HG02852 (cell line): Measurements from ENCODE around the gene TMEM231.

Experiments
- ATAC-seq: cut with Tn5 transposase; IDR thresholded peaks from one replicate; pipeline ENCODE4 v1.9.1; 2021; ENCODE audit warnings: mild to moderate bottlenecking, moderate library complexity; ENCODE audit not compliant: unreplicated experiment

Gene TMEM231

DNA sequence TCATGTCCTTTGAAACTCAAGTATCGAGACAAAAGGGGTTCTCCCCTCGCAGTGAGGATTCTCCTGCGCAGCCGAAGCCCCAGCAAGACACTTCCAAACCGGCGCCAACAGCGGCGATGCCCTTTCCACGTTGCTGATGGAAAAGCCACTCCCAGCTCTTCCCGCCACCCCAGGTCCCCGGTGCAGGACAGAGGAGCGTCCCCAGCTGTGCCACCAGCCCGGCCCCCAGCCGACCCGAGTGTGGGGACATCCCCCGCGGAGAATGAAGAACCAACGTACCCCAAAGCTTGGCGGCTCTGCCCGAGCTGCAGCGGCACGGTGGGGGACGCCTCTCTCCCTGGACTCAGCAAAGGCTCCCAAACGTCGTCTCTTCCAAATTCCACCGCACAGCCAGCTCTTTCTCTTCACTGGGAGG is 61.4 kb downstream of the TMEM231 start:
- ATAC-seq = no peak

DNA sequence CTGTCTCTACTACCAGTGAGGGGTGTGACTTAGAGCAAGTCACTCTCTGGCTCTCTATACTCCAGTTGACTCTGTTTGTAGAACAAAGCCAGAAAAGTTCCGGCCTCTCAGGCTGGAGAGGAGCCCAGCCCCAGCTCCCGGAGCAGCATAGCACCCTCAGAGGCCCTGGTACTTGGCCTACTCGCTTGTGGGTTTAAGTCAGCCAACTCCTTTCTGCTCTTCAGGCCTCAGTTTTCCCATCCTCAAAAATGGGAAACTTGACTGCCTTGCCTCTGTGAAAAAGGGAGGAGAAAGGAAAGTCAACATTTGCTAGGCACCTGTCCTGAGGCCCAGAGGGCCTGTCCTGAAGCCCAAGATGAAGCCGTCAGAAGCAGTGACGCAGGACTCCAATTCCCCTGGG is 61.9 kb downstream of the TMEM231 start:
- ATAC-seq = no peak

DNA sequence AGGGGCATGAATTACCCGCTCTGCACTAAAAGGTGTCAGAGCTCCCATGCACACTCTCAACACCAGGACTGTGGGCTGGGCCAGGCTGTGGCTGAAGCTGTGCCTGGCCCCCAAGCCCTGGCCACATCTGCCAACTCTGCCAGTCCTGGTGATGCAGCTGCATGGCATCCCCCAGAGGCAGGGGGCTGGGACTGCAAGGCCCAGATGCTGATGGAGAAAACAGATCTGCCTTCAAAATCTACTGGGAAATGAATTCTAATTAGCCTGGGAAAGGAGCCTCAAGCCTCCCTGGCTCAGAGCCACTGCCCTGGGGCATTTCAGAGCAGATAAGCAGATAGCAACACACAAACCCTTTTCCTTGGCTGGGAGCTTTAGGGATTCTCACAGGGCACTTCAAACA is 64.2 kb downstream of the TMEM231 start:
- no peak for ATAC-seq

DNA sequence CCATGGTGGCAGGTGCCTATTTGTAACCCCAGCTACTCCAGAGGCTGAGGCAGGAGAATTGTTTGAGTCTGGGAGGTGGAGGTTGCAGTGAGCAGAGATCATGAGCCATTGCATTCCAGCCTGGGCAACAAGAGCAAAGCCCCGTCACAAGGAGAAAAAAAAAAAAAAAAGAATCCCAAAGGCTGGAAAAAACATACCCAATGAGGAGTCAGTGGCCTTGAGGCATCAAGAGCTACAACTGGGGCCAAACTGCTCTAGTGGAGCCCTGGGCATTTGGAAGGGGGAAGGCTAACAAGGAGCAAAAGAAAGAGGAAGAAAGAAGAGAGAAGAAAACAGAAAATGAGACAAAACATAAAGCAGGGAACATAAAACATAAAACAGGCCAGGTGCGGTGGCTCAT is 67.7 kb downstream of the TMEM231 start:
- no peak for ATAC-seq
